Measurements from ENCODE around the gene DYNLT2.
"Not testable (repeated sequence)": the region's sequence is repeated elsewhere in the genome, so short reads cannot be mapped to it uniquely, and the experiment has no call there.

The DYNLT2 gene

GRCh38 chr6:169726963-169727362 lies 24.4 kb downstream of the DYNLT2 start:
- no peak for DNase-seq

- no peak for DNase-seq
Measured at GRCh38 chr6:169726049-169726400, 25.3 kb downstream of the DYNLT2 start.

- peak; percentile 54 to 57 for DNase-seq
Measured at GRCh38 chr6:169725125-169726048, 26.0 kb downstream of the DYNLT2 start.

GRCh38 chr6:169724494-169725124 lies 26.8 kb downstream of the DYNLT2 start, which contains the start of gene PHF10:
Gene PHF10 (minus strand): TSS chr6:169724500. CDS start chr6:169723931, 569 bp downstream.
- peak; percentile 13 to 57 for DNase-seq

GRCh38 chr6:169723991-169724493 lies 27.3 kb downstream of the DYNLT2 start:
- DNase-seq: no peak

- peak; percentile 58 to 59 for DNase-seq
Measured at GRCh38 chr6:169723200-169723909, 28.0 kb downstream of the DYNLT2 start.

- peak; percentile 50 to 60 for DNase-seq
Measured at GRCh38 chr6:169722362-169723199, 28.8 kb downstream of the DYNLT2 start.

- DNase-seq: no peak
Measured at GRCh38 chr6:169720207-169720855, 31.0 kb downstream of the DYNLT2 start.

GRCh38 chr6:169719117-169719516 lies 32.3 kb downstream of the DYNLT2 start:
- DNase-seq: no peak

- DNase-seq: no peak
Measured at GRCh38 chr6:169714595-169714994, 36.8 kb downstream of the DYNLT2 start.

- DNase-seq: no peak
Measured at GRCh38 chr6:169714178-169714577, 37.2 kb downstream of the DYNLT2 start.

- no peak for DNase-seq
Measured at GRCh38 chr6:169710009-169710408, 41.4 kb downstream of the DYNLT2 start.

- DNase-seq: no peak
Measured at GRCh38 chr6:169709293-169709692, 42.1 kb downstream of the DYNLT2 start.

- DNase-seq: no peak
Measured at GRCh38 chr6:169707772-169708171, 43.6 kb downstream of the DYNLT2 start.

- DNase-seq: no peak
Measured at GRCh38 chr6:169702840-169703246, 48.5 kb downstream of the DYNLT2 start.

GRCh38 chr6:169701954-169702839 lies 49.2 kb downstream of the DYNLT2 start, which contains the start of the genes C6orf120 and WDR27:
Gene C6orf120 (plus strand): TSS chr6:169702126. CDS start chr6:169702460, 334 bp downstream.
Gene WDR27 (minus strand): TSS chr6:169702029. CDS start chr6:169689005, 13,024 bp downstream.
- DNase-seq: peak; percentile 97 to 98

- peak in 1 of 2 experiments; percentile 25 for DNase-seq
Measured at GRCh38 chr6:169701311-169701953, 49.9 kb downstream of the DYNLT2 start.

GRCh38 chr6:169700296-169700695 lies 51.1 kb downstream of the DYNLT2 start:
- peak; percentile 67 to 76 for DNase-seq

GRCh38 chr6:169697115-169697514 lies 54.3 kb downstream of the DYNLT2 start:
- not testable (repeated sequence) for DNase-seq

- DNase-seq: no peak
Measured at GRCh38 chr6:169695131-169695530, 56.2 kb downstream of the DYNLT2 start.
